ENCODE data around the gene KISS1R.

DNA sequence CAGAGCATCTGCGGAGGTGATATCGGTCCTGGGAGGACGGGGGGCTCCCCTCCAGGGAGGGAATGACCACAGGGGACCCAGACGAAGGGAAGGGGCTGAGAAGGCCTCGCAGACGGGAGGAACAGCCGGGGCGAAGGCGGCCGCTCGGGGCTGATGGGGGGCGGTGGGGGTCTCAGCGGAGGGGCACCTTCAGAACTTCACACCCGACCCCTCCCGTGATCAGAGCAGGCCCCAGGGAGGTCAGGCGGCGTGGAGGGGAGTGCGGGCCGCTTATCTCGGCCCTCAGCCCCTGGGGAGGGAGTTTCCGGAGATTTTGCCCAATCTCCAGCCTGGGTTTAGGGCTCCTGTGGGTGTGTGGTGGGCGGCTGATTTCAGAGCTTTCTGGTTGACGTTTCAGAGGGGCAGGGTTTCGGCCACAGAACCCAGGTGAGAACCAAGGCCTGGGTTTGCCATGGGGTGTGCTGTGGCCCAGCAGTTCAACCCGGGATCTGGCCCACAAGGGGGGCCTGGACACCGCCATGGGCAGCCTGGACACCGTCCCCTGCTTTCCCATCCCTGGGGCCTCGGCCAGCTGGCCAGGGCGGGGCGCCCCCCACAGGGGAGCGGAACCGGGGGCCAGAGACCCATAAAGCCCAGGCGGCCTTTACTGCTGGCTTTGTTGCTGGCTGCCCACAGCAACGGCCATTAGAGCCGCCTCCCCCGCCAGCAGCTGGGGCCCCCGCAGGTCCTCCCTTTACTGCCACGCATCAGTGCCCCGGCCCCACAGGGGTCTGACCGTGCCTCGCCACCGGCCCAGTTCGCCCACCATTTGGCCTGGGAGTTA lies 37.8 kb downstream of the KISS1R start:
- TF ChIP-seq, protein P1, sequence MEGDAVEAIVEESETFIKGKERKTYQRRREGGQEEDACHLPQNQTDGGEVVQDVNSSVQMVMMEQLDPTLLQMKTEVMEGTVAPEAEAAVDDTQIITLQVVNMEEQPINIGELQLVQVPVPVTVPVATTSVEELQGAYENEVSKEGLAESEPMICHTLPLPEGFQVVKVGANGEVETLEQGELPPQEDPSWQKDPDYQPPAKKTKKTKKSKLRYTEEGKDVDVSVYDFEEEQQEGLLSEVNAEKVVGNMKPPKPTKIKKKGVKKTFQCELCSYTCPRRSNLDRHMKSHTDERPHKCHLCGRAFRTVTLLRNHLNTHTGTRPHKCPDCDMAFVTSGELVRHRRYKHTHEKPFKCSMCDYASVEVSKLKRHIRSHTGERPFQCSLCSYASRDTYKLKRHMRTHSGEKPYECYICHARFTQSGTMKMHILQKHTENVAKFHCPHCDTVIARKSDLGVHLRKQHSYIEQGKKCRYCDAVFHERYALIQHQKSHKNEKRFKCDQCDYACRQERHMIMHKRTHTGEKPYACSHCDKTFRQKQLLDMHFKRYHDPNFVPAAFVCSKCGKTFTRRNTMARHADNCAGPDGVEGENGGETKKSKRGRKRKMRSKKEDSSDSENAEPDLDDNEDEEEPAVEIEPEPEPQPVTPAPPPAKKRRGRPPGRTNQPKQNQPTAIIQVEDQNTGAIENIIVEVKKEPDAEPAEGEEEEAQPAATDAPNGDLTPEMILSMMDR (IDR thresholded peaks at IDR 0.05), result no peak
- TF ChIP-seq POLR2AphosphoS5 (IDR thresholded peaks at IDR 0.05) (no peak), POLR2A (IDR thresholded peaks at IDR 0.05) (no peak)
